ENCODE measurements around the gene NUDT14.

Gene NUDT14

DNA sequence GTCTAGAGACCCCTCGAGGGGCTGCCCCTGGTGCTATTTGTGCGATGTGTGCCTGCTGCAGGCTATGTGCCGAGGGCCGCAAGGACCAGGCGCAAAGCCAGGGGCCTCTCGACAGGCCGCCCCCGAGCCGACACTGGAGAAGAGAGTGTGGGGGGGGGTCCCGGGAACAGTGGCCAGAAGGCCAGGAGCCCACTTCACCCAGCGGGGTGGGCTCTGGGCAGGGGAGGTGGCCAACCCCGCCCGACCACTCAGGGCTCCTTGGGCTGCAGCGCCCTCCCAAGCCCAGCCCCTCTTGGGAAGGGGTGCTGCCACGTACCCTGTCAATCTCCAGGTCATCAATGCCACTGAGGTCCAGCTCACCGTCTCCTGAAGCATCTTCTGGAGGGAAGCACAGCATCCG lies 38.6 kb upstream of the NUDT14 start:
- Mint-ChIP-seq H3K27ac (peak overlapping the region; percentile 29), H3K36me3 (ENCODE audit: low read depth) (peaks cover 36% of the 10 kb centered on the region), H3K4me1 (peaks cover 10% of the 10 kb centered on the region), H3K4me3 (no peak overlapping the region), H3K9me3 (no peaks in the 10 kb centered on the region), H3K27me3 (ENCODE audit: low read depth, poor library complexity) (peaks cover 2% of the 10 kb centered on the region)
- no peak for DNase-seq
- TF ChIP-seq, protein P1, sequence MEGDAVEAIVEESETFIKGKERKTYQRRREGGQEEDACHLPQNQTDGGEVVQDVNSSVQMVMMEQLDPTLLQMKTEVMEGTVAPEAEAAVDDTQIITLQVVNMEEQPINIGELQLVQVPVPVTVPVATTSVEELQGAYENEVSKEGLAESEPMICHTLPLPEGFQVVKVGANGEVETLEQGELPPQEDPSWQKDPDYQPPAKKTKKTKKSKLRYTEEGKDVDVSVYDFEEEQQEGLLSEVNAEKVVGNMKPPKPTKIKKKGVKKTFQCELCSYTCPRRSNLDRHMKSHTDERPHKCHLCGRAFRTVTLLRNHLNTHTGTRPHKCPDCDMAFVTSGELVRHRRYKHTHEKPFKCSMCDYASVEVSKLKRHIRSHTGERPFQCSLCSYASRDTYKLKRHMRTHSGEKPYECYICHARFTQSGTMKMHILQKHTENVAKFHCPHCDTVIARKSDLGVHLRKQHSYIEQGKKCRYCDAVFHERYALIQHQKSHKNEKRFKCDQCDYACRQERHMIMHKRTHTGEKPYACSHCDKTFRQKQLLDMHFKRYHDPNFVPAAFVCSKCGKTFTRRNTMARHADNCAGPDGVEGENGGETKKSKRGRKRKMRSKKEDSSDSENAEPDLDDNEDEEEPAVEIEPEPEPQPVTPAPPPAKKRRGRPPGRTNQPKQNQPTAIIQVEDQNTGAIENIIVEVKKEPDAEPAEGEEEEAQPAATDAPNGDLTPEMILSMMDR (IDR thresholded peaks at IDR 0.05) = no peak

DNA sequence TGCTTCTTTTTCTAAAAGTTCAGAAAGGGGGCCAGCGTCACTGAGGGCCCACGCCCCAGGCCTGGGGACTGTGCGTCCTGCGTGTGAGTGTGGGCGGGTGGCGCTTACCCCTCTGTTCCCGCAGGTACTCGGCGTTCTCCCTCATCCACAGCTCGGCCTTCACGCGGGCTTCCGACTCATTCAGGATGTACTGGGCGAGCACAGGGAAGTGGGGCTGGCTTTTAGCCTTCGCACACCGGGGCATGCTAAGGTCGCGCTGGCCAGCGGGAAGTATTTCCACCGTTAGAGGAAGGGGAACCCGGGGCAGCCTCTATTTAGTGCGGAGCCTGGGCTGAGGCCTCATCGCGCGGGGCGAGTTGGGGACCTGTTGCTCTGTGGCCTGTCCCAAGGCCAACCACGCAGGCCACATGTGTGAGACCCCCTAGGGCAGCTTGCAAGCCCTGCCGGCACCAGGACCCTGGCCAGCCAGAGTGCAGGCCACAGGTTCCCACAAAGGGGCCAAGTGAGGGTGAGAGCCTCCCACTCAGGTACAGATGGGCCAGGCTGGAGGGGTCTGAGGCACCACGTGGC lies 38.0 kb upstream of the NUDT14 start:
- no peak overlapping the region for H3K4me3 Mint-ChIP-seq
- peaks cover 10% of the 10 kb centered on the region for H3K4me1 Mint-ChIP-seq
- peaks cover 2% of the 10 kb centered on the region for H3K27me3 Mint-ChIP-seq (ENCODE audit: low read depth, poor library complexity)
- TF ChIP-seq, protein P1 (IDR thresholded peaks at IDR 0.05) = no peak
- no peaks in the 10 kb centered on the region for H3K9me3 Mint-ChIP-seq
- H3K27ac Mint-ChIP-seq = peak overlapping the region; percentile 29
- no peak for DNase-seq
- H3K36me3 Mint-ChIP-seq (ENCODE audit: low read depth) = peaks cover 36% of the 10 kb centered on the region

DNA sequence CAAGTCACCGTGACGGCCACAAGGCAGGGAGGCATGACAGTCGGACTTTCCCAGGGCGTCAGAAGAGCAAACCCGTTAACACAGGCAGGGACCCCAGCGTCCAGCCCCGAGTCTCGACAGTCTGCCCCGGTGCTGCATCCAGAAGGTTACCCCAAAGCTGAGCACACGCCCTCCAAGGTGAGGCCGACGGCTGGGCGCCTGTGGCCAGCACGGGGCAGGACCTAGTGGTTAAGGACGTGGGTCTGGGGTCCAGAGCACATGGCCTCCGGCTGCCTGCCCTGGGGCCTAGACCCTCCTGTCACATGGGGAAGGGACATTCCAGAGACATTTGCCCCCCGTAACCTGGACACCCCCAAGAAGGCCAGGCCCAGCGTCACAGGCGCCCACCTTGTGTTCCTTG lies 37.5 kb upstream of the NUDT14 start:
- TF ChIP-seq, protein P1 (IDR thresholded peaks at IDR 0.05) = no peak
- H3K4me3 Mint-ChIP-seq = no peak overlapping the region
- H3K27ac Mint-ChIP-seq = no peak overlapping the region
- H3K27me3 Mint-ChIP-seq (ENCODE audit: low read depth, poor library complexity) = peaks cover 2% of the 10 kb centered on the region
- peaks cover 10% of the 10 kb centered on the region for H3K4me1 Mint-ChIP-seq
- H3K36me3 Mint-ChIP-seq (ENCODE audit: low read depth) = peaks cover 31% of the 10 kb centered on the region
- no peaks in the 10 kb centered on the region for H3K9me3 Mint-ChIP-seq
- DNase-seq = no peak

DNA sequence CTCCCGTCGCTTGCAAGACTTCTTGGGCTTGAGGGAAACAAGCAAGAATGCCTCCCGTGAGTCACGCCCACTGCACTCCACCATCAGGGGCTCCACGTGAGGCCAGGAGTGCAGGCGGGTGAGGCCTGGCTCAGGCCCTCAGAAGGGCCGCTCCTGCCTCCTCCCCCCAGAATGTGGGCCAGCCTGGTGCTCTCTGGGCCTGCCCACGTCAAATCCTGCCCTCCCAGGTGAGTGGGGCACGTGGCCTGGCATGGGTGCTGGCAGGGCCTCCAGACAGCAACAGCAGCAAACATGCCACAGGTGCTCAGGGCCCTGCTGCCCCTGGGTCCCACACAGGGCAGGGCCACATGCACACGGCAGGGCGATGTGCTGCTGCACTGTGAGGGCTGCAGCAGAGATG lies 36.7 kb upstream of the NUDT14 start:
- Mint-ChIP-seq H3K36me3 (ENCODE audit: low read depth) (peaks cover 22% of the 10 kb centered on the region), H3K9me3 (no peaks in the 10 kb centered on the region), H3K4me1 (peaks cover 4% of the 10 kb centered on the region), H3K4me3 (no peak overlapping the region), H3K27ac (no peak overlapping the region), H3K27me3 (ENCODE audit: low read depth, poor library complexity) (peaks cover 2% of the 10 kb centered on the region)
- TF ChIP-seq, protein P1 (IDR thresholded peaks at IDR 0.05) = no peak
- DNase-seq = no peak

DNA sequence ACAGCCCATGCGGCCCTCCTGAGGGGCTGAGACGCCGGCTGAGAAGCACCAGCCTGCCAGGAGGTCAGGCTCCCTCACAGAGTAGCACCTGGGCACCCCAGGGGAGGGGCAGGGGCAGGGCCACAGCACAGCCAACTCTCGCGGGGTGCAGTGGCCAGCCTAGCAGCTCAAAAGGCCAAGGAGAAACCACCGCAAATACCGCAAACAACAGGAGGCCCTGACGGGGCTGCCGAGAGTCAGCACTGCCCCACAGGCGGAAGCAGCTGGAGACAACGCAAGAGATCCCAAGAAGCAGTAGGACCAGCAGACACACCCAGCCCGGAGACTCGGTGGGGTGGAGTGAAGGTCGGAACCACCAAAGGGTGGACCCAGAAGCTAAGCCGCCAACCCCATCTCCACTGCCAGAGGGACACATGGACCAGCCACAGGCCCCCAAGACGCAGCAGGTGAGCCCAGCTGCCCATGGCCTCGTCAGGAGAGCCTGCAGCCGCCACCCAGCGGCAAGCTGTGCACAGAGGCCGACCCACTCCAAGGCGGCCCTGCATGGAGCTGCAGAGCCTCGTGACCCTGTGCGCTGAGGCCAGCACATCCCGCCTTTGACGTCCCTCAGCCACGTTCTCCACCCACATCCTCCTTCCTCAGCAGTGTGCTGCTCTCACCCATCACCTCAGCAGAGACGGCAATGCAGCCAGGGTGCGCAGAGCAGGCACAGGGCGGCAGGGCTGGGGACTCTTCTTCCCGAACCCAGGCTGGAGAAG lies 35.6 kb upstream of the NUDT14 start:
- Mint-ChIP-seq H3K27ac (peak overlapping the region; percentile 64), H3K36me3 (ENCODE audit: low read depth) (peaks cover 14% of the 10 kb centered on the region), H3K4me1 (peaks cover 4% of the 10 kb centered on the region), H3K4me3 (no peak overlapping the region), H3K27me3 (ENCODE audit: low read depth, poor library complexity) (peaks cover 2% of the 10 kb centered on the region), H3K9me3 (no peaks in the 10 kb centered on the region)
- TF ChIP-seq, protein P1 (IDR thresholded peaks at IDR 0.05) = no peak
- no peak for DNase-seq

DNA sequence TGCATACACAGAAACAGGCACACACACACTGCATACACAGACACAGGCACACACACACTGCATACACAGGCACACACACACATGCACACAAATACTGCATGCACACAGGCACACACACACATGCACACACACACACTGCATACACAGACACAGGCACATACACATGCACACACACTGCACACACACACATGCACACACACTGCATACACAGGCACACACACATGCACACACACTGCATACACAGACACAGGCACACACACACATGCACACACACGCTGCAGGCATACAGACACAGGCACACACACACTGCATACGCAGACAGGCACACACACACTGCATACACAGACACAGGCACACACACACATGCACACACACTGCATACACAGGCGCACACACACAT lies 34.5 kb upstream of the NUDT14 start:
- Mint-ChIP-seq H3K4me1 (peaks cover 4% of the 10 kb centered on the region), H3K36me3 (ENCODE audit: low read depth) (peaks cover 9% of the 10 kb centered on the region), H3K27ac (no peak overlapping the region), H3K9me3 (no peaks in the 10 kb centered on the region), H3K27me3 (ENCODE audit: low read depth, poor library complexity) (peaks cover 2% of the 10 kb centered on the region), H3K4me3 (no peak overlapping the region)
- TF ChIP-seq, protein P1 (IDR thresholded peaks at IDR 0.05) = no peak
- DNase-seq = no peak
